GM18499 (cell line): ENCODE data around the gene OIT3.

ENCODE experiments used
- ATAC-seq: cut with Tn5 transposase; IDR thresholded peaks from one replicate; pipeline ENCODE4 v1.9.1; 2021; ENCODE audit warnings: moderate number of reproducible peaks; ENCODE audit not compliant: insufficient read depth, unreplicated experiment

Gene OIT3

GRCh38 chr10:72893136-72893798 lies at the start of gene OIT3:
TSS of gene OIT3 (plus strand) at chr10:72893739. CDS start at chr10:72893799, 60 bp downstream.
- ATAC-seq: no peak

- ATAC-seq: no peak
Measured at GRCh38 chr10:72846238-72846637, 47.3 kb upstream of the OIT3 start.

- ATAC-seq: no peak
Measured at GRCh38 chr10:72847681-72848080, 45.9 kb upstream of the OIT3 start.

- ATAC-seq: no peak
Measured at GRCh38 chr10:72850861-72851260, 42.7 kb upstream of the OIT3 start.

GRCh38 chr10:72851509-72851908 lies 42.0 kb upstream of the OIT3 start:
- ATAC-seq: no peak

GRCh38 chr10:72852508-72852907 lies 41.0 kb upstream of the OIT3 start:
- ATAC-seq: no peak

- no peak for ATAC-seq
Measured at GRCh38 chr10:72855129-72855528, 38.4 kb upstream of the OIT3 start.

GRCh38 chr10:72855790-72856189 lies 37.7 kb upstream of the OIT3 start:
- ATAC-seq: no peak

GRCh38 chr10:72858067-72858466 lies 35.5 kb upstream of the OIT3 start:
- ATAC-seq: no peak

GRCh38 chr10:72862957-72863356 lies 30.6 kb upstream of the OIT3 start:
- no peak for ATAC-seq

GRCh38 chr10:72875250-72876055 lies 18.1 kb upstream of the OIT3 start:
- no peak for ATAC-seq

GRCh38 chr10:72879245-72879644 lies 14.3 kb upstream of the OIT3 start:
- ATAC-seq: no peak

GRCh38 chr10:72881291-72881690 lies 12.2 kb upstream of the OIT3 start:
- no peak for ATAC-seq

GRCh38 chr10:72883861-72884260 lies 9.7 kb upstream of the OIT3 start:
- ATAC-seq: no peak

GRCh38 chr10:72885953-72886352 lies 7.6 kb upstream of the OIT3 start:
- no peak for ATAC-seq

- no peak for ATAC-seq
Measured at GRCh38 chr10:72886621-72887020, 6.9 kb upstream of the OIT3 start.

- ATAC-seq: no peak
Measured at GRCh38 chr10:72887043-72887442, 6.5 kb upstream of the OIT3 start.

- no peak for ATAC-seq
Measured at GRCh38 chr10:72888151-72888638, 5.3 kb upstream of the OIT3 start.

- no peak for ATAC-seq
Measured at GRCh38 chr10:72889391-72889831, 4.1 kb upstream of the OIT3 start.

- no peak for ATAC-seq
Measured at GRCh38 chr10:72890086-72890485, 3.5 kb upstream of the OIT3 start.

GRCh38 chr10:72895236-72895850 lies 1.8 kb downstream of the OIT3 start:
- ATAC-seq: no peak
